IMR-90 (cell line): ENCODE data around the gene EPB41L5. TPM values are rescaled to one million over a fixed set of nuclear protein-coding genes. Genes with fewer than 3 reads are reported as not detected.

Source experiments
- ATAC-seq: fragments of 200-7000 bp; cut with Tn5 transposase; 2 replicates; pipeline ENCODE4 v1.9.1; 2020; ENCODE audit warnings: low read depth, mild to moderate bottlenecking, moderate library complexity
- BruUV-seq: library from RNA; stranded (reverse); fragments of 400-500 nt; replicated peaks from 2 replicates; lab custom pipeline; 2021; lab: Mats Ljungman, UMichigan
- CTCF ChIA-PET: fragments of 300-600 bp; formaldehyde crosslinking; extraction: SDS; loops from one replicate; lab custom pipeline; 2021; ENCODE audit warnings: antibody characterized with exemption; lab: Yijun Ruan, JAX
- POLR2A ChIA-PET: fragments of 300-600 bp; sonication (Branson Sonifier 250); formaldehyde crosslinking; loops from one replicate; lab custom pipeline; 2022; ENCODE audit warnings: antibody characterized with exemption; ENCODE audit not compliant: unreplicated experiment; lab: Charles Lee
- DNase-seq: peaks from one replicate; pipeline ENCODE4 v3.0.0; 2013
- H2AFZ ChIP-seq: replicated peaks from 2 replicates; pipeline ENCODE3; 2013; ENCODE audit warnings: low read length, mild to moderate bottlenecking; ENCODE audit not compliant: poor library complexity
- H2AK5ac ChIP-seq: 2 replicates; pipeline ENCODE4 v1.6.1; 2013; ENCODE audit warnings: low read depth, low read length, inconsistent platforms
- H2AK9ac ChIP-seq: replicated peaks from 2 replicates; pipeline ENCODE3; 2013; ENCODE audit warnings: mild to moderate bottlenecking, low read depth, low read length, moderate library complexity; ENCODE audit not compliant: poor library complexity
- H2BK120ac ChIP-seq: 2 replicates; pipeline ENCODE4 v1.6.1; 2013; ENCODE audit warnings: low read depth, low read length, inconsistent platforms
- H2BK15ac ChIP-seq: 3 replicates; pipeline ENCODE4 v1.6.1; 2013; ENCODE audit warnings: low read depth, low read length, inconsistent platforms
- H2BK20ac ChIP-seq: 2 replicates; pipeline ENCODE4 v1.6.1; 2013; ENCODE audit warnings: low read depth, mild to moderate bottlenecking, inconsistent platforms, low read length, moderate library complexity
- H2BK5ac ChIP-seq: 2 replicates; pipeline ENCODE4 v1.6.1; 2013; ENCODE audit warnings: mild to moderate bottlenecking, low read depth, low read length, inconsistent platforms; ENCODE audit not compliant: poor library complexity, severe bottlenecking
- H3K14ac ChIP-seq: replicated peaks from 2 replicates; pipeline ENCODE4 v1.6.1; 2013; ENCODE audit warnings: low read depth, low read length, inconsistent platforms
- H3K18ac ChIP-seq: 2 replicates; pipeline ENCODE4 v1.6.1; 2013; ENCODE audit warnings: low read depth, low read length, control low read depth
- H3K23ac ChIP-seq: 2 replicates; pipeline ENCODE4 v1.6.1; 2013; ENCODE audit warnings: low read depth, low read length, inconsistent platforms
- H3K27ac ChIP-seq: 2 replicates; pipeline ENCODE4 v1.5.1; 2013; ENCODE audit warnings: mild to moderate bottlenecking, control low read depth, low read length; ENCODE audit not compliant: insufficient read depth
- H3K27me3 ChIP-seq: 2 replicates; pipeline ENCODE4 v1.6.1; 2013; ENCODE audit warnings: low read length; ENCODE audit not compliant: control insufficient read depth, insufficient read depth
- H3K36me3 ChIP-seq: 2 replicates; pipeline ENCODE4 v1.6.1; 2013; ENCODE audit warnings: low read length, mixed read lengths; ENCODE audit not compliant: control insufficient read depth, insufficient read depth
- H3K4ac ChIP-seq: 2 replicates; pipeline ENCODE4 v1.6.1; 2013; ENCODE audit warnings: low read depth, low read length, inconsistent platforms
- H3K4me1 ChIP-seq: 2 replicates; pipeline ENCODE4 v1.6.1; 2013; ENCODE audit warnings: low read length, mixed read lengths; ENCODE audit not compliant: control insufficient read depth, insufficient read depth
- H3K4me2 ChIP-seq: 2 replicates; pipeline ENCODE4 v1.6.1; 2013; ENCODE audit warnings: low read depth, mild to moderate bottlenecking, control low read depth, low read length, moderate library complexity
- H3K4me3 ChIP-seq: 2 replicates; pipeline ENCODE4 v1.5.1; 2013; ENCODE audit warnings: low read depth, mild to moderate bottlenecking, control low read depth, low read length, moderate library complexity; ENCODE audit not compliant: insufficient read depth
- H3K56ac ChIP-seq: 2 replicates; pipeline ENCODE4 v1.6.1; 2013; ENCODE audit warnings: low read length, inconsistent platforms; ENCODE audit not compliant: insufficient read depth; ENCODE audit errors: extremely low read depth
- H3K79me1 ChIP-seq, 2 experiments: 2 replicates each; pipeline ENCODE4 v1.6.1; 2013; ENCODE audit warnings: low read length in 2 of 2, inconsistent platforms in 1 of 2, low read depth in 1 of 2
- H3K9ac ChIP-seq: 2 replicates; pipeline ENCODE4 v1.6.1; 2013; ENCODE audit warnings: low read depth, low read length, control low read depth
- H3K9me1 ChIP-seq: 2 replicates; pipeline ENCODE4 v1.6.1; 2013; ENCODE audit warnings: low read length, inconsistent platforms; ENCODE audit not compliant: insufficient read depth
- H3K9me3 ChIP-seq: 2 replicates; pipeline ENCODE4 v1.6.1; 2013; ENCODE audit warnings: low read length; ENCODE audit not compliant: control insufficient read depth, insufficient read depth
- H4K20me1 ChIP-seq: 2 replicates; pipeline ENCODE4 v1.6.1; 2013; ENCODE audit warnings: low read length, inconsistent platforms; ENCODE audit not compliant: insufficient read depth
- H4K5ac ChIP-seq: 2 replicates; pipeline ENCODE4 v1.6.1; 2013; ENCODE audit warnings: mild to moderate bottlenecking, low read depth, low read length, control low read depth
- H4K8ac ChIP-seq, 2 experiments: 2 replicates each; pipeline ENCODE4 v1.6.1; 2013; ENCODE audit warnings: low read depth in 2 of 2, low read length in 2 of 2, control low read depth in 1 of 2, inconsistent platforms in 1 of 2
- H4K91ac ChIP-seq: 2 replicates; pipeline ENCODE4 v1.6.1; 2013; ENCODE audit warnings: low read depth, low read length, inconsistent platforms; ENCODE audit not compliant: insufficient read depth
- CEBPB ChIP-seq: IDR thresholded peaks from 2 replicates; pipeline ENCODE4 v1.6.1; 2012; ENCODE audit warnings: low read depth, low read length, improper control_type of control experiment
- WGBS, 2 experiments: methylation state at CpG; one replicate each; pipeline versions ENCODE4 v1.1.5 to v1.1.7; 2013; ENCODE audit warnings: missing lambda C conversion rate in 2 of 2; ENCODE audit not compliant: insufficient read length in 1 of 2; ENCODE audit errors: extremely low coverage in 2 of 2; 5-methylcytosine and 5-hydroxymethylcytosine counted together
- dilution Hi-C: fragments of 300-500 bp; cut with HindIII; formaldehyde crosslinking; loops from one replicate; pipeline ENCODE4 v1.14.3; 2018; ENCODE audit warnings: low sequenced_read_pairs; ENCODE audit not compliant: unreplicated experiment
- in situ Hi-C: fragments of 300-500 bp; cut with MboI; formaldehyde crosslinking; loops from 3 replicates; pipeline ENCODE4 v1.14.3; 2019; ENCODE audit warnings: low sequenced_read_pairs, inconsistent platforms, mixed read lengths
- intact Hi-C: fragments of 100-400 bp; cut with micrococcal nuclease; formaldehyde crosslinking; loops from 2 replicates; pipeline ENCODE4 v1.10.0; 2022
- polyA plus RNA-seq, 3 experiments: library from polyadenylated mRNA; depleted of rRNA; stranded (reverse); fragments of >200 nt; gene quantifications; 2 replicates each; pipeline ENCODE4 v1.2.3, GENCODE V29; 2012; ENCODE audit warnings: low replicate concordance in 1 of 3
- total RNA-seq: library from RNA; depleted of rRNA; stranded (reverse); fragments of >200 nt; gene quantifications from 2 replicates; pipeline ENCODE4 v1.2.3, GENCODE V29; 2012

The EPB41L5 gene
- total and polyA plus RNA-seq, 2 of the 4 experiments (the other 2 are of a cell fraction) = 5.1 to 10.6 TPM

DNA sequence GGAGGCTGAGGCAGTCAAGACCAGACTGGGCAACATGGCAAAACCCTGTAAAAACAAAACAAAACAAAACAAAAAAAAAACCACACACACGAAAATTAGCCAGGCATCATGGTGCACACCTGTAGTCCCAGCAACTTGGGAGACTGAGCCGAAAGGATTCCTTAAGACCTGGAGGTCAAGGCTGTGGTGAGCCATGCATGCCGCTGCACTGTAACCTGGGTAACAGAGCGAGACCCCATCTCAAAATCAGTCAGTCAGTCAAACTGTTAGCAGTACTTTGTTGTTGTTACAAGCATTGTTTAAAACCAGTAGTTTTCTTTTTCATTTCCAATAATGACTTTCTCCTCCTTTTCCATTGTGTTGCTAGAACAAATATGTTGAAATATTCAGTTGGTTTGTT, 21.7 kb downstream of the EPB41L5 start:
- no TSS peak for BruUV-seq

More for the DNA sequence above, 21.7 kb downstream of the EPB41L5 start:
- no peak overlapping the region for H4K8ac ChIP-seq
- H3K4me3 ChIP-seq = no peak overlapping the region
- intact Hi-C loops = no loop called here
- no peak overlapping the region for H3K4ac ChIP-seq
- H2AK5ac ChIP-seq = no peak overlapping the region
- no peak for DNase-seq
- H4K91ac ChIP-seq = no peak overlapping the region
- H2BK120ac ChIP-seq = no peak overlapping the region
- peaks cover 2% of the 10 kb centered on the region; the same call in 1 of the 2 replicates for H3K9me3 ChIP-seq
- no CpG with 5 or more reads among the region's 4 CpGs for WGBS, 2 experiments
- no peaks in the 10 kb centered on the region for H3K9me1 ChIP-seq
- H3K4me1 ChIP-seq = no peaks in the 10 kb centered on the region
- H3K18ac ChIP-seq = no peak overlapping the region
- H3K14ac ChIP-seq = no peak overlapping the region
- CTCF ChIA-PET = no interaction called here
- H3K27ac ChIP-seq = no peak overlapping the region
- H2AFZ ChIP-seq = no peak overlapping the region
- H3K4me2 ChIP-seq = no peak overlapping the region
- no peak overlapping the region for H4K5ac ChIP-seq
- H3K79me1 ChIP-seq = peaks cover 2 to 5% of the 10 kb centered on the region in 2 experiments; a peak in 1 of 4 replicates
- POLR2A ChIA-PET = no interaction called here
- H3K36me3 ChIP-seq = no peaks in the 10 kb centered on the region
- in situ Hi-C loops = no loop called here
- no peaks in the 10 kb centered on the region for H3K27me3 ChIP-seq
- H2BK15ac ChIP-seq = no peak overlapping the region
- no peak overlapping the region for H3K23ac ChIP-seq
- no peaks in the 10 kb centered on the region for H4K20me1 ChIP-seq
- no peak for ATAC-seq
- dilution Hi-C loops = no loop called here
- H2AK9ac ChIP-seq = no peak overlapping the region
- H3K9ac ChIP-seq = no peak overlapping the region
- H2BK5ac ChIP-seq = no peak overlapping the region
- H2BK20ac ChIP-seq = no peak overlapping the region
- H3K56ac ChIP-seq = no peak overlapping the region
- TF ChIP-seq CEBPB = no peak
